H1 (cell line): ENCODE results near the gene GSK3B. TPM values are rescaled to one million over a fixed set of nuclear protein-coding genes. Genes with fewer than 3 reads are reported as not detected.
"Not testable (repeated sequence)": the region's sequence is repeated elsewhere in the genome, so short reads cannot be mapped to it uniquely, and the experiment has no call there.

Experiments used
- CTCF ChIA-PET: fragments of 300-600 bp; sonication (Branson Sonifier 250); formaldehyde crosslinking; loops from one replicate; lab custom pipeline; 2021; ENCODE audit not compliant: partially characterized antibody; lab: Charles Lee
- POLR2A ChIA-PET: fragments of 300-600 bp; sonication (Branson Sonifier 250); formaldehyde crosslinking; loops from one replicate; lab custom pipeline; 2021; ENCODE audit warnings: inconsistent platforms; ENCODE audit not compliant: partially characterized antibody; lab: Charles Lee
- DNase-seq, 2 experiments: peaks; one replicate each; pipeline versions ENCODE4 v3.0.0 to v3.0.0-alpha.2; 2010 to 2022; ENCODE audit warnings: low spot score in 2 of 2, low read depth in 1 of 2, mixed read lengths in 1 of 2
- FAIRE-seq: peaks from 2 replicates; lab custom pipeline; 2011; peaks lifted over from hg19 to GRCh38; lab: Jason Lieb, UNC
- H2AFZ ChIP-seq: 2 replicates; pipeline ENCODE4 v1.8.1; 2012; ENCODE audit warnings: low read length, inconsistent platforms
- H2AK5ac ChIP-seq: 2 replicates; pipeline ENCODE4 v1.6.1; 2013; ENCODE audit warnings: low read depth, low read length
- H2BK120ac ChIP-seq: replicated peaks from 2 replicates; pipeline ENCODE3; 2013; ENCODE audit warnings: low read depth, low read length, inconsistent platforms
- H2BK12ac ChIP-seq: 2 replicates; pipeline ENCODE4 v1.6.1; 2013; ENCODE audit warnings: low read depth, low read length
- H2BK15ac ChIP-seq: 2 replicates; pipeline ENCODE4 v1.6.1; 2013; ENCODE audit warnings: low read length
- H2BK20ac ChIP-seq: 2 replicates; pipeline ENCODE4 v1.6.1; 2013; ENCODE audit warnings: low read length
- H2BK5ac ChIP-seq: 2 replicates; pipeline ENCODE4 v1.6.1; 2013; ENCODE audit warnings: low read depth, low read length
- H3K14ac ChIP-seq: 2 replicates; pipeline ENCODE4 v1.6.1; 2013; ENCODE audit warnings: inconsistent platforms; ENCODE audit not compliant: insufficient read length
- H3K18ac ChIP-seq: 2 replicates; pipeline ENCODE4 v1.6.1; 2013; ENCODE audit warnings: low read length; ENCODE audit errors: extremely low read depth
- H3K23ac ChIP-seq: 2 replicates; pipeline ENCODE4 v1.6.1; 2013; ENCODE audit warnings: inconsistent platforms; ENCODE audit not compliant: insufficient read length
- H3K23me2 ChIP-seq: 2 replicates; pipeline ENCODE4 v1.6.1; 2013; ENCODE audit warnings: low read depth, low read length
- H3K27ac ChIP-seq: 2 replicates; pipeline ENCODE4 v1.6.1; 2011; ENCODE audit warnings: low read depth, low read length, inconsistent platforms
- H3K27me3 ChIP-seq, 4 experiments: replicated peaks in 1 of 4; 1 replicate in 1 of 4; 2 replicates in 3 of 4; pipeline versions ENCODE4 v1.6.1 to v1.8.1; 2011 to 2013; ENCODE audit warnings: low read length in 3 of 4, mild to moderate bottlenecking in 3 of 4, inconsistent platforms in 2 of 4, mixed read lengths in 2 of 4, moderate library complexity in 1 of 4; ENCODE audit not compliant: control insufficient read depth in 3 of 4, insufficient read depth in 3 of 4; ENCODE audit errors: extremely low read depth in 1 of 4
- H3K36me3 ChIP-seq, 4 experiments: 2 replicates each; pipeline versions ENCODE4 v1.6.1 to v1.8.1; 2011 to 2013; ENCODE audit warnings: mild to moderate bottlenecking in 4 of 4, low read length in 3 of 4, moderate library complexity in 2 of 4, control low read depth in 1 of 4, inconsistent platforms in 1 of 4; ENCODE audit not compliant: insufficient read depth in 4 of 4, control insufficient read depth in 2 of 4
- H3K4ac ChIP-seq: replicated peaks from 2 replicates; pipeline ENCODE3; 2013; ENCODE audit warnings: low read length, low read depth, mixed read lengths, inconsistent platforms; ENCODE audit not compliant: insufficient read length
- H3K4me1 ChIP-seq, 4 experiments: replicated peaks in 1 of 4; 1 replicate in 1 of 4; 2 replicates in 3 of 4; pipeline versions ENCODE4 v1.6.1 to v1.8.1; 2011 to 2013; ENCODE audit warnings: low read length in 3 of 4, inconsistent platforms in 2 of 4, mixed read lengths in 1 of 4; ENCODE audit not compliant: insufficient read depth in 4 of 4, control insufficient read depth in 3 of 4
- H3K4me2 ChIP-seq, 2 experiments: 2 replicates each; pipeline versions ENCODE4 v1.6.1 to v1.8.1; 2011 to 2013; ENCODE audit warnings: low read depth in 2 of 2, low read length in 2 of 2, control low read depth in 1 of 2, inconsistent platforms in 1 of 2, mild to moderate bottlenecking in 1 of 2; ENCODE audit not compliant: insufficient read depth in 1 of 2
- H3K4me3 ChIP-seq, 4 experiments: fragments of 200-600, 300-600 bp in 1 of 4; sonication (generic), shearing (Covaris generic), sonication (Bioruptor Twin) in 1 of 4; 2 replicates each; pipeline versions ENCODE4 v1.5.1 to v1.8.1; 2011 to 2016; ENCODE audit warnings: low read length in 4 of 4, low read depth in 3 of 4, control low read depth in 2 of 4, inconsistent platforms in 2 of 4, mild to moderate bottlenecking in 2 of 4, mixed read lengths in 1 of 4, moderate library complexity in 1 of 4; ENCODE audit not compliant: insufficient read depth in 2 of 4; ENCODE audit errors: extremely low read depth in 1 of 4
- H3K56ac ChIP-seq: replicated peaks from 2 replicates; pipeline ENCODE3; 2013; ENCODE audit warnings: low read depth, mild to moderate bottlenecking, mixed read lengths, low read length, inconsistent platforms; ENCODE audit not compliant: insufficient read length
- H3K79me1 ChIP-seq: 2 replicates; pipeline ENCODE4 v1.6.1; 2013; ENCODE audit warnings: low read depth, low read length, control low read depth
- H3K79me2 ChIP-seq, 2 experiments: 2 replicates each; pipeline versions ENCODE4 v1.6.1 to v1.8.1; 2012 to 2013; ENCODE audit warnings: low read length in 2 of 2, mild to moderate bottlenecking in 2 of 2, inconsistent platforms in 1 of 2; ENCODE audit not compliant: insufficient read depth in 2 of 2, control insufficient read depth in 1 of 2
- H3K9ac ChIP-seq, 4 experiments: replicated peaks in 1 of 4; 1 replicate in 1 of 4; 2 replicates in 3 of 4; pipeline versions ENCODE4 v1.6.1 to v1.8.1; 2011 to 2013; ENCODE audit warnings: low read depth in 3 of 4, low read length in 3 of 4, control low read depth in 2 of 4, mild to moderate bottlenecking in 2 of 4, moderate library complexity in 2 of 4, inconsistent platforms in 1 of 4; ENCODE audit errors: extremely low read depth in 1 of 4
- H3K9me3 ChIP-seq, 2 experiments: 2 replicates each; pipeline versions ENCODE4 v1.6.1 to v1.8.1; 2012 to 2013; ENCODE audit warnings: mild to moderate bottlenecking in 2 of 2, moderate library complexity in 2 of 2, control low read depth in 1 of 2, inconsistent platforms in 1 of 2, low read depth in 1 of 2, low read length in 1 of 2, mixed read lengths in 1 of 2; ENCODE audit not compliant: insufficient read depth in 2 of 2
- H4K20me1 ChIP-seq, 2 experiments: replicated peaks in 1 of 2; 2 replicates each; pipeline versions ENCODE3 to v1.8.1; 2011 to 2013; ENCODE audit warnings: inconsistent platforms in 2 of 2, low read length in 2 of 2, mild to moderate bottlenecking in 1 of 2; ENCODE audit not compliant: insufficient read depth in 2 of 2, control insufficient read depth in 1 of 2
- H4K5ac ChIP-seq: 2 replicates; pipeline ENCODE4 v1.6.1; 2013; ENCODE audit warnings: low read length, low read depth, mixed read lengths, inconsistent platforms; ENCODE audit not compliant: insufficient read length
- H4K8ac ChIP-seq: 2 replicates; pipeline ENCODE4 v1.8.0; 2013; ENCODE audit warnings: mild to moderate bottlenecking, moderate library complexity, low read length, inconsistent platforms; ENCODE audit not compliant: insufficient read depth; ENCODE audit errors: extremely low read depth
- H4K91ac ChIP-seq: replicated peaks from 2 replicates; pipeline ENCODE3; 2013; ENCODE audit warnings: low read length, mixed read lengths, inconsistent platforms; ENCODE audit not compliant: insufficient read length
- WGBS, 2 experiments: shearing (Covaris generic) in 1 of 2; methylation state at CpG; one replicate each; pipeline versions ENCODE4 v1.1.6 to v1.1.7; 2013 to 2015; ENCODE audit warnings: low lambda C conversion rate in 2 of 2, mixed read lengths in 2 of 2, inconsistent platforms in 1 of 2, low coverage in 1 of 2, missing lambda C conversion rate in 1 of 2; ENCODE audit not compliant: insufficient replicate concordance in 2 of 2, insufficient coverage in 1 of 2, insufficient read length in 1 of 2; ENCODE audit errors: extremely low coverage in 1 of 2, missing lambda C conversion rate in 1 of 2; 5-methylcytosine and 5-hydroxymethylcytosine counted together
- polyA plus RNA-seq, 7 experiments: library from polyadenylated mRNA; depleted of rRNA in 3 of 7; stranded (reverse) in 5 of 7; unstranded in 2 of 7; fragments of >200 nt in 5 of 7; fragments of 200-250 nt in 2 of 7; gene quantifications; 1 replicate in 5 of 7; 2 replicates in 1 of 7; 4 replicates in 1 of 7; pipeline versions ENCODE4 v1.2.1 to v1.2.3, GENCODE V29; 2011 to 2013; ENCODE audit warnings: missing spikeins in 2 of 7, mixed read lengths in 2 of 7
- total RNA-seq: library from RNA; stranded (reverse); fragmentation: NEBNext Ultra II Directional; extraction: Animal tissue kit (Norgen Biotek cat#: 25700); gene quantifications from 2 replicates; pipeline ENCODE4 v1.2.1, GENCODE V29; 2021

GSK3B gene
- total and polyA plus RNA-seq, 2 of the 8 experiments (the other 6 are each of a cell fraction or from before 2014, with no cell fraction given) = 24.2 to 50.7 TPM

GRCh38 chr3:120053647-120054046 lies 40.6 kb downstream of the GSK3B start:
- FAIRE-seq, H3K27ac ChIP-seq, H4K8ac ChIP-seq, H4K5ac ChIP-seq, H3K79me1 ChIP-seq, H3K23ac ChIP-seq, H3K4me3 ChIP-seq, H2BK15ac ChIP-seq, H2BK5ac ChIP-seq, H3K4me1 ChIP-seq, H3K23me2 ChIP-seq, H4K20me1 ChIP-seq, H3K56ac ChIP-seq, H3K9me3 ChIP-seq, H2BK120ac ChIP-seq, H2BK12ac ChIP-seq, H3K4me2 ChIP-seq, DNase-seq, H3K36me3 ChIP-seq, H3K18ac ChIP-seq, CTCF ChIA-PET, H3K27me3 ChIP-seq, H3K9ac ChIP-seq, H2AK5ac ChIP-seq, H2BK20ac ChIP-seq, H3K14ac ChIP-seq, H3K4ac ChIP-seq, H2AFZ ChIP-seq, H4K91ac ChIP-seq: not testable (repeated sequence)
- POLR2A ChIA-PET = interaction anchor here (0.6 to 2.0 kb wide), 2 partner anchors 14 to 42 kb away, joined by 3 to 6 read pairs; no protein-coding TSS in a partner anchor
- WGBS, 2 experiments = 96% methylated on average over 7 of the region's 7 CpGs; no CpG with 5 or more reads in 1 of the 2 experiments
- peaks cover 4 to 96% of the 10 kb centered on the region in 2 experiments; a peak in 3 of 4 replicates for H3K79me2 ChIP-seq
